H1 (cell line): ENCODE data around the gene SEMA3C. TPM values are rescaled to one million over a fixed set of nuclear protein-coding genes. Genes with fewer than 3 reads are reported as not detected.

Source experiments
- CTCF ChIA-PET: fragments of 300-600 bp; sonication (Branson Sonifier 250); formaldehyde crosslinking; loops from one replicate; lab custom pipeline; 2021; ENCODE audit not compliant: partially characterized antibody; lab: Charles Lee
- POLR2A ChIA-PET: fragments of 300-600 bp; sonication (Branson Sonifier 250); formaldehyde crosslinking; loops from one replicate; lab custom pipeline; 2021; ENCODE audit warnings: inconsistent platforms; ENCODE audit not compliant: partially characterized antibody; lab: Charles Lee
- DNase-seq, 2 experiments: peaks; one replicate each; pipeline versions ENCODE4 v3.0.0 to v3.0.0-alpha.2; 2010 to 2022; ENCODE audit warnings: low spot score in 2 of 2, low read depth in 1 of 2, mixed read lengths in 1 of 2
- FAIRE-seq: peaks from 2 replicates; lab custom pipeline; 2011; peaks lifted over from hg19 to GRCh38; lab: Jason Lieb, UNC
- H2AFZ ChIP-seq: 2 replicates; pipeline ENCODE4 v1.8.1; 2012; ENCODE audit warnings: low read length, inconsistent platforms
- H2AK5ac ChIP-seq: 2 replicates; pipeline ENCODE4 v1.6.1; 2013; ENCODE audit warnings: low read depth, low read length
- H2BK120ac ChIP-seq: replicated peaks from 2 replicates; pipeline ENCODE3; 2013; ENCODE audit warnings: low read depth, low read length, inconsistent platforms
- H2BK12ac ChIP-seq: 2 replicates; pipeline ENCODE4 v1.6.1; 2013; ENCODE audit warnings: low read depth, low read length
- H2BK15ac ChIP-seq: 2 replicates; pipeline ENCODE4 v1.6.1; 2013; ENCODE audit warnings: low read length
- H2BK20ac ChIP-seq: 2 replicates; pipeline ENCODE4 v1.6.1; 2013; ENCODE audit warnings: low read length
- H2BK5ac ChIP-seq: 2 replicates; pipeline ENCODE4 v1.6.1; 2013; ENCODE audit warnings: low read depth, low read length
- H3K14ac ChIP-seq: 2 replicates; pipeline ENCODE4 v1.6.1; 2013; ENCODE audit warnings: inconsistent platforms; ENCODE audit not compliant: insufficient read length
- H3K18ac ChIP-seq: 2 replicates; pipeline ENCODE4 v1.6.1; 2013; ENCODE audit warnings: low read length; ENCODE audit errors: extremely low read depth
- H3K23ac ChIP-seq: 2 replicates; pipeline ENCODE4 v1.6.1; 2013; ENCODE audit warnings: inconsistent platforms; ENCODE audit not compliant: insufficient read length
- H3K23me2 ChIP-seq: 2 replicates; pipeline ENCODE4 v1.6.1; 2013; ENCODE audit warnings: low read depth, low read length
- H3K27ac ChIP-seq: 2 replicates; pipeline ENCODE4 v1.6.1; 2011; ENCODE audit warnings: low read depth, low read length, inconsistent platforms
- H3K27me3 ChIP-seq, 4 experiments: replicated peaks in 1 of 4; 1 replicate in 1 of 4; 2 replicates in 3 of 4; pipeline versions ENCODE4 v1.6.1 to v1.8.1; 2011 to 2013; ENCODE audit warnings: low read length in 3 of 4, mild to moderate bottlenecking in 3 of 4, inconsistent platforms in 2 of 4, mixed read lengths in 2 of 4, moderate library complexity in 1 of 4; ENCODE audit not compliant: control insufficient read depth in 3 of 4, insufficient read depth in 3 of 4; ENCODE audit errors: extremely low read depth in 1 of 4
- H3K36me3 ChIP-seq, 4 experiments: 2 replicates each; pipeline versions ENCODE4 v1.6.1 to v1.8.1; 2011 to 2013; ENCODE audit warnings: mild to moderate bottlenecking in 4 of 4, low read length in 3 of 4, moderate library complexity in 2 of 4, control low read depth in 1 of 4, inconsistent platforms in 1 of 4; ENCODE audit not compliant: insufficient read depth in 4 of 4, control insufficient read depth in 2 of 4
- H3K4ac ChIP-seq: replicated peaks from 2 replicates; pipeline ENCODE3; 2013; ENCODE audit warnings: low read length, low read depth, mixed read lengths, inconsistent platforms; ENCODE audit not compliant: insufficient read length
- H3K4me1 ChIP-seq, 4 experiments: replicated peaks in 1 of 4; 1 replicate in 1 of 4; 2 replicates in 3 of 4; pipeline versions ENCODE4 v1.6.1 to v1.8.1; 2011 to 2013; ENCODE audit warnings: low read length in 3 of 4, inconsistent platforms in 2 of 4, mixed read lengths in 1 of 4; ENCODE audit not compliant: insufficient read depth in 4 of 4, control insufficient read depth in 3 of 4
- H3K4me2 ChIP-seq, 2 experiments: 2 replicates each; pipeline versions ENCODE4 v1.6.1 to v1.8.1; 2011 to 2013; ENCODE audit warnings: low read depth in 2 of 2, low read length in 2 of 2, control low read depth in 1 of 2, inconsistent platforms in 1 of 2, mild to moderate bottlenecking in 1 of 2; ENCODE audit not compliant: insufficient read depth in 1 of 2
- H3K4me3 ChIP-seq, 4 experiments: fragments of 200-600, 300-600 bp in 1 of 4; sonication (generic), shearing (Covaris generic), sonication (Bioruptor Twin) in 1 of 4; 2 replicates each; pipeline versions ENCODE4 v1.5.1 to v1.8.1; 2011 to 2016; ENCODE audit warnings: low read length in 4 of 4, low read depth in 3 of 4, control low read depth in 2 of 4, inconsistent platforms in 2 of 4, mild to moderate bottlenecking in 2 of 4, mixed read lengths in 1 of 4, moderate library complexity in 1 of 4; ENCODE audit not compliant: insufficient read depth in 2 of 4; ENCODE audit errors: extremely low read depth in 1 of 4
- H3K56ac ChIP-seq: replicated peaks from 2 replicates; pipeline ENCODE3; 2013; ENCODE audit warnings: low read depth, mild to moderate bottlenecking, mixed read lengths, low read length, inconsistent platforms; ENCODE audit not compliant: insufficient read length
- H3K79me1 ChIP-seq: 2 replicates; pipeline ENCODE4 v1.6.1; 2013; ENCODE audit warnings: low read depth, low read length, control low read depth
- H3K79me2 ChIP-seq, 2 experiments: 2 replicates each; pipeline versions ENCODE4 v1.6.1 to v1.8.1; 2012 to 2013; ENCODE audit warnings: low read length in 2 of 2, mild to moderate bottlenecking in 2 of 2, inconsistent platforms in 1 of 2; ENCODE audit not compliant: insufficient read depth in 2 of 2, control insufficient read depth in 1 of 2
- H3K9ac ChIP-seq, 4 experiments: replicated peaks in 1 of 4; 1 replicate in 1 of 4; 2 replicates in 3 of 4; pipeline versions ENCODE4 v1.6.1 to v1.8.1; 2011 to 2013; ENCODE audit warnings: low read depth in 3 of 4, low read length in 3 of 4, control low read depth in 2 of 4, mild to moderate bottlenecking in 2 of 4, moderate library complexity in 2 of 4, inconsistent platforms in 1 of 4; ENCODE audit errors: extremely low read depth in 1 of 4
- H3K9me3 ChIP-seq, 2 experiments: 2 replicates each; pipeline versions ENCODE4 v1.6.1 to v1.8.1; 2012 to 2013; ENCODE audit warnings: mild to moderate bottlenecking in 2 of 2, moderate library complexity in 2 of 2, control low read depth in 1 of 2, inconsistent platforms in 1 of 2, low read depth in 1 of 2, low read length in 1 of 2, mixed read lengths in 1 of 2; ENCODE audit not compliant: insufficient read depth in 2 of 2
- H4K20me1 ChIP-seq, 2 experiments: replicated peaks in 1 of 2; 2 replicates each; pipeline versions ENCODE3 to v1.8.1; 2011 to 2013; ENCODE audit warnings: inconsistent platforms in 2 of 2, low read length in 2 of 2, mild to moderate bottlenecking in 1 of 2; ENCODE audit not compliant: insufficient read depth in 2 of 2, control insufficient read depth in 1 of 2
- H4K5ac ChIP-seq: 2 replicates; pipeline ENCODE4 v1.6.1; 2013; ENCODE audit warnings: low read length, low read depth, mixed read lengths, inconsistent platforms; ENCODE audit not compliant: insufficient read length
- H4K8ac ChIP-seq: 2 replicates; pipeline ENCODE4 v1.8.0; 2013; ENCODE audit warnings: mild to moderate bottlenecking, moderate library complexity, low read length, inconsistent platforms; ENCODE audit not compliant: insufficient read depth; ENCODE audit errors: extremely low read depth
- H4K91ac ChIP-seq: replicated peaks from 2 replicates; pipeline ENCODE3; 2013; ENCODE audit warnings: low read length, mixed read lengths, inconsistent platforms; ENCODE audit not compliant: insufficient read length
- CBX5 ChIP-seq: fragments of 300-800, 300-1000 bp; sonication (generic); IDR thresholded peaks from 2 replicates; pipeline ENCODE4 v1.7.1; 2016; ENCODE audit warnings: antibody characterized with exemption, low read length, low read depth
- CBX8 ChIP-seq: fragments of 300-800, 300-1000 bp; sonication (generic); IDR thresholded peaks from 2 replicates; pipeline ENCODE4 v1.7.1; 2016; ENCODE audit warnings: low read depth, low read length, borderline replicate concordance
- CHD1 ChIP-seq: IDR thresholded peaks from 2 replicates; pipeline ENCODE4 v1.6.1; 2012; ENCODE audit warnings: low read depth, low read length, improper control_type of control experiment
- CHD2 ChIP-seq: IDR thresholded peaks from 2 replicates; pipeline ENCODE4 v1.6.1; 2012; ENCODE audit warnings: low read length, improper control_type of control experiment
- EGR1 ChIP-seq: IDR thresholded peaks from 2 replicates; pipeline ENCODE4 v1.6.1; 2011; ENCODE audit warnings: low read depth, low read length, borderline replicate concordance
- HDAC6 ChIP-seq: IDR thresholded peaks from one replicate; pipeline ENCODE4 v1.7.1; 2012; ENCODE audit warnings: low read depth, mild to moderate bottlenecking, inconsistent platforms, low read length, moderate library complexity
- JUND ChIP-seq: IDR thresholded peaks from 2 replicates; pipeline ENCODE4 v1.6.1; 2011; ENCODE audit warnings: mild to moderate bottlenecking, improper control_type of control experiment, low read length
- RAD21 ChIP-seq, 2 experiments: IDR thresholded peaks in 1 of 2; conservative IDR thresholded peaks in 1 of 2; 2 replicates each; pipeline ENCODE4 v1.6.1; 2011; ENCODE audit warnings: low read depth in 2 of 2, low read length in 2 of 2, improper control_type of control experiment in 1 of 2, inconsistent platforms in 1 of 2, mild to moderate bottlenecking in 1 of 2, moderate library complexity in 1 of 2
- RFX5 ChIP-seq: IDR thresholded peaks from 2 replicates; pipeline ENCODE4 v1.6.1; 2011; ENCODE audit warnings: low read depth, low read length, improper control_type of control experiment, borderline replicate concordance
- SAP30 ChIP-seq: fragments of 300-600 bp; sonication (generic); IDR thresholded peaks from 2 replicates; pipeline ENCODE4 v1.7.1; 2012; ENCODE audit warnings: low read length, moderate library complexity, mild to moderate bottlenecking, inconsistent platforms; ENCODE audit not compliant: insufficient read depth, insufficient replicate concordance
- TAF1 ChIP-seq: IDR thresholded peaks from 2 replicates; pipeline ENCODE4 v1.6.1; 2011; ENCODE audit warnings: mild to moderate bottlenecking, low read depth, low read length
- TEAD4 ChIP-seq: IDR thresholded peaks from 2 replicates; pipeline ENCODE4 v1.6.1; 2012; ENCODE audit warnings: low read depth, low read length, inconsistent platforms, mixed read lengths
- YY1 ChIP-seq: IDR thresholded peaks from 2 replicates; pipeline ENCODE4 v1.6.1; 2011; ENCODE audit warnings: low read depth, mild to moderate bottlenecking, low read length
- ZNF274 ChIP-seq: IDR thresholded peaks from 2 replicates; pipeline ENCODE4 v1.7.0; 2012; ENCODE audit warnings: low read length, borderline replicate concordance; ENCODE audit errors: extremely low read depth
- WGBS, 2 experiments: shearing (Covaris generic) in 1 of 2; methylation state at CpG; one replicate each; pipeline versions ENCODE4 v1.1.6 to v1.1.7; 2013 to 2015; ENCODE audit warnings: low lambda C conversion rate in 2 of 2, mixed read lengths in 2 of 2, inconsistent platforms in 1 of 2, low coverage in 1 of 2, missing lambda C conversion rate in 1 of 2; ENCODE audit not compliant: insufficient replicate concordance in 2 of 2, insufficient coverage in 1 of 2, insufficient read length in 1 of 2; ENCODE audit errors: extremely low coverage in 1 of 2, missing lambda C conversion rate in 1 of 2; 5-methylcytosine and 5-hydroxymethylcytosine counted together
- polyA plus RNA-seq, 7 experiments: library from polyadenylated mRNA; depleted of rRNA in 3 of 7; stranded (reverse) in 5 of 7; unstranded in 2 of 7; fragments of >200 nt in 5 of 7; fragments of 200-250 nt in 2 of 7; gene quantifications; 1 replicate in 5 of 7; 2 replicates in 1 of 7; 4 replicates in 1 of 7; pipeline versions ENCODE4 v1.2.1 to v1.2.3, GENCODE V29; 2011 to 2013; ENCODE audit warnings: missing spikeins in 2 of 7, mixed read lengths in 2 of 7
- total RNA-seq: library from RNA; stranded (reverse); fragmentation: NEBNext Ultra II Directional; extraction: Animal tissue kit (Norgen Biotek cat#: 25700); gene quantifications from 2 replicates; pipeline ENCODE4 v1.2.1, GENCODE V29; 2021
- TF ChIP-seq, protein P1 (sequence below): IDR thresholded peaks from 2 replicates; pipeline ENCODE4 v1.6.1; 2012; ENCODE audit warnings: inconsistent platforms

The SEMA3C gene
- total and polyA plus RNA-seq, 2 of the 8 experiments (the other 6 are each of a cell fraction or from before 2014, with no cell fraction given): 0.15 to 1.4 TPM

DNA sequence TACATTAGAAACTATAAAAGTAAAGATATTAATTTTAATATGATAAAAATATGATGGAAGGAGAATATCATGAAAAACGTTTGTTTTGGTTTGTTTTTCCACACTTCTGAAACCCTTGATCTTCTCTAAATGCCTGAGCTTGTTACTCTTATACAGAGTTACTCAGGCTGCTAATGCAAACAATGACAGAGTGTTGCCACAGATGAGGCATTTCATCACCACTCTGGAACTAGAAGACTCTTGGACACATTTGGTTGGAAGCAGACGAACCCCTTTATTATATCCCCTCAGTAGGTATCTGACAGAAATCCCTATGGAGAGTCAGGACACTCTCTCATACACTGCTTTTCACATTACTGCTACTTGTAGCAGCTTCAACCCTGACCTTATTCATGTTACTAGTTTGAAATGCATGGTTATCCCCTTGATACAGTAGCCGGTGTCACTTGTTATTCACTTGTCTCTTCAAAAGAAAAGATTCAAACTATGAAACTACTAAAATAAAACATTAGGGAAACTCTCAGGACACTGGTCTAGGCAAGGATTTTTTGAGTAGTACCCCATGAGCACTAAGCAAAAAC, 66.9 kb downstream of the SEMA3C start:
- Histone ChIP-seq H3K79me2 (no peaks in the 10 kb centered on the region), H3K9ac (no peak overlapping the region), H3K36me3 (no peaks in the 10 kb centered on the region), H2AFZ (no peak overlapping the region), H3K79me1 (no peaks in the 10 kb centered on the region), H2BK12ac (no peak overlapping the region), H2AK5ac (no peak overlapping the region), H3K14ac (no peak overlapping the region), H4K8ac (no peak overlapping the region), H3K4ac (no peak overlapping the region), H2BK120ac (no peak overlapping the region), H2BK5ac (no peak overlapping the region), H4K20me1 (no peaks in the 10 kb centered on the region), H3K27ac (no peak overlapping the region), H3K23ac (no peak overlapping the region), H2BK20ac (no peak overlapping the region), H4K5ac (no peak overlapping the region), H3K4me3 (no peak overlapping the region), H4K91ac (no peak overlapping the region), H3K27me3 (no peaks in the 10 kb centered on the region), H3K4me1 (no peaks in the 10 kb centered on the region), H3K18ac (no peak overlapping the region), H3K4me2 (no peak overlapping the region), H3K23me2 (no peaks in the 10 kb centered on the region), H2BK15ac (no peak overlapping the region), H3K9me3 (no peaks in the 10 kb centered on the region), H3K56ac (no peak overlapping the region)
- no peak for DNase-seq
- no peak for FAIRE-seq
- POLR2A ChIA-PET: no interaction called here
- CTCF ChIA-PET: no interaction called here
- 88% methylated on average over 3 of the region's 3 CpGs; no CpG with 5 or more reads in 1 of the 2 experiments for WGBS, 2 experiments
- TF ChIP-seq TEAD4 (no peak), JUND (no peak), TAF1 (no peak), ZNF274 (no peak), CBX5 (no peak), RFX5 (no peak), HDAC6 (no peak), EGR1 (no peak), CBX8 (no peak), CHD1 (no peak), YY1 (no peak), RAD21 (IDR thresholded peaks at IDR 0.05 in 1 of 2, conservative IDR thresholded peaks at IDR 0.05 in 1 of 2; ENCODE audit: low read depth in 2 of 2, low read length in 2 of 2) (no peak), CHD2 (no peak), SAP30 (no peak)
- TF ChIP-seq, protein P1, sequence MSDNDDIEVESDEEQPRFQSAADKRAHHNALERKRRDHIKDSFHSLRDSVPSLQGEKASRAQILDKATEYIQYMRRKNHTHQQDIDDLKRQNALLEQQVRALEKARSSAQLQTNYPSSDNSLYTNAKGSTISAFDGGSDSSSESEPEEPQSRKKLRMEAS: no peak
